Effector memory CD4-positive, alpha-beta T cell (primary cell): ENCODE measurements around the gene RALGAPA2.

ENCODE experiments used
- DNase-seq, 3 donors: peaks; one replicate each; pipeline ENCODE4 v3.0.0-alpha.2; 2020
- H3K27ac ChIP-seq: 2 replicates; pipeline ENCODE4 v1.7.0; 2013; ENCODE audit warnings: mild to moderate bottlenecking, low read length, moderate library complexity; ENCODE audit not compliant: insufficient read depth, poor library complexity, severe bottlenecking
- H3K27me3 ChIP-seq: replicated peaks from 2 replicates; pipeline ENCODE4 v1.7.0; 2013; ENCODE audit warnings: mild to moderate bottlenecking, low read length; ENCODE audit not compliant: insufficient read depth, control insufficient read depth, poor library complexity, severe bottlenecking
- H3K36me3 ChIP-seq: 2 replicates; pipeline ENCODE4 v1.7.0; 2013; ENCODE audit warnings: mild to moderate bottlenecking, low read length, moderate library complexity; ENCODE audit not compliant: control insufficient read depth, insufficient read depth
- H3K4me1 ChIP-seq: 2 replicates; pipeline ENCODE4 v1.7.0; 2013; ENCODE audit warnings: low read length, mild to moderate bottlenecking; ENCODE audit not compliant: control insufficient read depth, insufficient read depth, poor library complexity, severe bottlenecking
- H3K4me3 ChIP-seq: 2 replicates; pipeline ENCODE4 v1.7.0; 2013; ENCODE audit warnings: low read length, low read depth, mild to moderate bottlenecking; ENCODE audit not compliant: insufficient read depth, poor library complexity, severe bottlenecking
- H3K9me3 ChIP-seq: 2 replicates; pipeline ENCODE4 v1.7.0; 2013; ENCODE audit warnings: mild to moderate bottlenecking, low read length, moderate library complexity; ENCODE audit not compliant: control insufficient read depth

The RALGAPA2 gene

DNA sequence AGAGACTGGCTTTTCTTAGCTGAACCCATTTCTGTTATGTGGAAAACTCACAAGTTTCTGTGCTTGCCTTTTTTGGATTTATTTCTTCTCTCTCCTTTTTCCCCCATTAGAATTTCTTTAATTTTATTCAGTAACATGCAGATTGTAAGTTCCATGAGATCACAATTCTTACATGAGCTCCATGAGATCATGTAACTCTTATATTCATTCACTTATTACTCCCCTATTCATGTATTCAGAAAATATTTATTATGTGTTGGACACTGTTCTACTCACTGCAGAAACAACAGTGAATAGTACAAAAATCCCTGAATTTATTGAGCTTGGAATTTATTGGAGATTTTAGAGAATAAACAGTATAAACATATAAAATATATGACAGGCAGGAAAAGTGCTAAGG is 238.8 kb downstream of the RALGAPA2 start:
- no peaks in the 10 kb centered on the region for H3K36me3 ChIP-seq
- H3K4me3 ChIP-seq: no peak overlapping the region
- H3K27ac ChIP-seq: no peak overlapping the region
- H3K27me3 ChIP-seq: no peaks in the 10 kb centered on the region
- DNase-seq: no peak
- H3K4me1 ChIP-seq: no peaks in the 10 kb centered on the region
- no peaks in the 10 kb centered on the region for H3K9me3 ChIP-seq

DNA sequence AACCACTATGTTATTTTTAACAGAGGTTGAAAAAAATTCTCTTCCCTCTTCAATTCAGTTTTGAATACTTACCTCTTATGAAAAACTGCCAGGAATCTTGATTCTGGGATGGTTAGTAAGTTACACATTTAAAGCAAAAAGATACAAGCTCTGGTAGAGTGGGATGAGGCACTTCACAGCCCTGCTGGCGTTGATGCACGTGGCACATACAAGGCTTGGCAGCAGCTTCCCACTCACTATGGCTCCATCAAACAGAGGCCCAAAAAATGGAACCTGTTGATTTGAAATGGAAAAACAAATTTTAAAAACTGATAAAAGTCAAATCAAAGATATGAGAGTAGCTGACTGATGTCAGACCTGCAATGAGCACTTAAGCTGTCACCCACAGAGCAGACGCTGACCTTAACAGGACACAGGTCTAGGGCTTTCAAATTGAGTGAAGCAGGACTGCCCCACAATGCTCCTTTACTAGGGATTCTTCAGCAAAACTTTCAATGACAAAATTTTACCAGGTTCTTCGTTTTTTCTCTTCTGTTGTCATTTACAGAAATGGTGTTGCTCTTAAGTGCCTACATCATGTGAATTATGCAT is 239.7 kb downstream of the RALGAPA2 start:
- no peaks in the 10 kb centered on the region for H3K36me3 ChIP-seq
- no peak overlapping the region for H3K27ac ChIP-seq
- H3K4me1 ChIP-seq: no peaks in the 10 kb centered on the region
- no peaks in the 10 kb centered on the region for H3K9me3 ChIP-seq
- H3K4me3 ChIP-seq: no peak overlapping the region
- H3K27me3 ChIP-seq: no peaks in the 10 kb centered on the region
- no peak for DNase-seq

DNA sequence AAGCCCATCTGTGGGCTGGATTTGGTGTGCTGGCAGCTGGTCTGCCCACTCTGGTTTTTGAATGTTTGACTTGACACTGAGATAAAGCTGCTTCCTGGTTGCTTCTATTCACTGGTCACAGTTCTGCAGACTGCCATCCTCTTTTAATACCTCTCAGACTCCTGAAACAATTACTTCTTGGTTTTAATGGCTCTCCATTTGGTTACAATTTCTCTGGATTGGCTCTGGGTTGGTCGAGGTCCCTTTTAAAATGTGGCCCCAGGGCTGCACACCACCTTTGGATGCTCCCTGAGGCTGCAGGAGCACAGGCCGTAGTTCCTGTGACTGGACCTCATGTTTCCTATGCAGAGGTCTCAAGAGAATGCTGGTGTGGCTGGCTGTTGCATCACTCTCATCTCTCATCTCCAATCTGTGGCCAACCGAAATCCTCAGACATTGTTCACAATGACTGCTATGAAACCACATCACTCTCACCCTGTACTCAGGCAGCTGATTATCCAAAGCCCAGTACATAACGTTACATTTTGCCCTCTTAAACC is 246.0 kb downstream of the RALGAPA2 start:
- DNase-seq: no peak
- H3K4me1 ChIP-seq: no peaks in the 10 kb centered on the region
- H3K36me3 ChIP-seq: no peaks in the 10 kb centered on the region
- no peak overlapping the region for H3K4me3 ChIP-seq
- H3K27ac ChIP-seq: no peak overlapping the region
- no peaks in the 10 kb centered on the region for H3K9me3 ChIP-seq
- H3K27me3 ChIP-seq: no peaks in the 10 kb centered on the region

DNA sequence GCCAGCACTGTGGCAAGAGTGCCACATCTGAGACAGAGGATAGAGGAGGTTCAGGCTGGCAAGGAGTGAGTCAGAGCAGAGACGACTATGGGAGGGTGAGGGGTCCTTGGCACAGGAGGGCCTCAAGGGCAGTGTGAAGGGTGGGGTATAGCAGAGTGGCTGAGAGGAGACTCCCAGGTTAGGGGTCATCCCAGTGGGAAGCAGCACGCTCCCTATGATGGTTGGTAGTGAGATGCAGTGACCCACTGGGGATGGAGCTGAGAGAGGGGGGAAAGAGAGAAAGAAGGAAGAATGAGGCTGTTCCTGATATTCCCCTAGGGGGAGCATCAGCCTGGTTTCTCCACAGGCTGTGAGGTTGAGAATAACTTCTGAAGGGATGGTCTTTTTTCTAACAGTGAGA is 247.2 kb downstream of the RALGAPA2 start:
- H3K36me3 ChIP-seq: no peaks in the 10 kb centered on the region
- no peaks in the 10 kb centered on the region for H3K27me3 ChIP-seq
- no peaks in the 10 kb centered on the region for H3K4me1 ChIP-seq
- H3K4me3 ChIP-seq: no peak overlapping the region
- no peak for DNase-seq
- no peak overlapping the region for H3K27ac ChIP-seq
- no peaks in the 10 kb centered on the region for H3K9me3 ChIP-seq

- DNase-seq: no peak
- no peaks in the 10 kb centered on the region for H3K36me3 ChIP-seq
- no peak overlapping the region for H3K27ac ChIP-seq
- H3K27me3 ChIP-seq: no peaks in the 10 kb centered on the region
- H3K9me3 ChIP-seq: no peaks in the 10 kb centered on the region
- H3K4me1 ChIP-seq: no peaks in the 10 kb centered on the region
- H3K4me3 ChIP-seq: no peak overlapping the region
Measured at GRCh38 chr20:20463933-20464374, 248.5 kb downstream of the RALGAPA2 start.

DNA sequence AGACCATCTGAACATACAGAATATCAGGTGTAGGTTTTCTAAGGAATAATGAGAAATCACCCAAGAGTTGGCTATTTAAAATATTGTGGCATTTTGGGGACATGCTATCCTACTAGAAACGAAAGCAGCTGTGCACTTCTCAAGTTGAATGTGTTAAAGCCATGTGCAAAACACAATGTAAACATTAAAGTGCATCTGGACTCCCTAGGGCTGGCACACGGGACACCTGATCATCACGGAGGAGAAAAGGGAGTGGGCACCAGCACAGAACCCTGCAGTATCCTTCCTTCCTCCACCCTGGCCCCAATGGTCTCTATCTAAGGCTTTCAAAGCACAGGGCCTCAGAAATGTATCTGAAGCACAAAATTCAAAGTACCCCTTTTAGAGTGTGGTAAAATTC is 250.3 kb downstream of the RALGAPA2 start:
- Histone ChIP-seq H3K27ac (no peak overlapping the region), H3K9me3 (no peaks in the 10 kb centered on the region), H3K4me1 (no peaks in the 10 kb centered on the region), H3K4me3 (no peak overlapping the region), H3K36me3 (no peaks in the 10 kb centered on the region), H3K27me3 (no peaks in the 10 kb centered on the region)
- no peak for DNase-seq

DNA sequence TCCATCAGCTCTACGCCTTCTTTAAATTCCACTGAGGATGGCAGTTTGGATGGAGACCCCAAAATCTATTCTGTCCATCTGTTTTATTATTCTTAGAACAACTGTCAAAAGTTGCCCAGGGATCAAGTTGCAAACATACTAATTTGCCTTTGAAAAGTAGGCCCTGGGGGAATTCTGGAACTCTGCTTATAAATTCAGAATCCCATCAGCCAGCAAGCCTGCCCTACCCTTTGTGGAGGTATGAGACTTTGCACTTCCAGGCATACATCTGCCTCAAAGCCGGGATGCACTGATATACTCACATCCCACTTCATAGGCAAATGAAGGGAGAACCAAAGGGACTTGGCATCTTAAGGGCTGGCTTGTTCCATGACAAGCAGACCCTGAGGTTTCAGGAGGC is 250.9 kb downstream of the RALGAPA2 start:
- no peaks in the 10 kb centered on the region for H3K9me3 ChIP-seq
- no peaks in the 10 kb centered on the region for H3K4me1 ChIP-seq
- H3K27me3 ChIP-seq: no peaks in the 10 kb centered on the region
- DNase-seq: no peak
- no peak overlapping the region for H3K27ac ChIP-seq
- no peaks in the 10 kb centered on the region for H3K36me3 ChIP-seq
- no peak overlapping the region for H3K4me3 ChIP-seq

DNA sequence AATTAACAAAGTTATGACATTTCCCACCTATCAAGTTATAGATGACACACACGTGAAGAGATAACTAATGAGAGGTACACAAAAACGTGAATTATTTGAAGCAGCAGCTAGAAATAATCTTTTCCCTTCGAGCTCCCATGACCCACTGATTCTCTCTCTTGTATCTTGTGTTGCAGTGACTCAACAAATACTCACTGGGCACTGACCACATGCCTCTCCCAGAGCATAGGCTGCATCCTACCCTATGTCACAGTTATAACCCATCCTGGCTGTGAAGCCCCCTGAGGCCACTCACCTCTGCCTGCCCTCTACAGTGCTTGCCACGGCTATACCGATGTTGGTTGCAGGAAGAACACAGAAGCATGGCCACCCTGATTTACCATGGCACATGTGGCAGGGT is 252.7 kb downstream of the RALGAPA2 start:
- Histone ChIP-seq H3K9me3 (no peaks in the 10 kb centered on the region), H3K36me3 (no peaks in the 10 kb centered on the region), H3K27me3 (no peaks in the 10 kb centered on the region), H3K4me1 (no peaks in the 10 kb centered on the region), H3K27ac (no peak overlapping the region), H3K4me3 (no peak overlapping the region)
- DNase-seq: no peak

DNA sequence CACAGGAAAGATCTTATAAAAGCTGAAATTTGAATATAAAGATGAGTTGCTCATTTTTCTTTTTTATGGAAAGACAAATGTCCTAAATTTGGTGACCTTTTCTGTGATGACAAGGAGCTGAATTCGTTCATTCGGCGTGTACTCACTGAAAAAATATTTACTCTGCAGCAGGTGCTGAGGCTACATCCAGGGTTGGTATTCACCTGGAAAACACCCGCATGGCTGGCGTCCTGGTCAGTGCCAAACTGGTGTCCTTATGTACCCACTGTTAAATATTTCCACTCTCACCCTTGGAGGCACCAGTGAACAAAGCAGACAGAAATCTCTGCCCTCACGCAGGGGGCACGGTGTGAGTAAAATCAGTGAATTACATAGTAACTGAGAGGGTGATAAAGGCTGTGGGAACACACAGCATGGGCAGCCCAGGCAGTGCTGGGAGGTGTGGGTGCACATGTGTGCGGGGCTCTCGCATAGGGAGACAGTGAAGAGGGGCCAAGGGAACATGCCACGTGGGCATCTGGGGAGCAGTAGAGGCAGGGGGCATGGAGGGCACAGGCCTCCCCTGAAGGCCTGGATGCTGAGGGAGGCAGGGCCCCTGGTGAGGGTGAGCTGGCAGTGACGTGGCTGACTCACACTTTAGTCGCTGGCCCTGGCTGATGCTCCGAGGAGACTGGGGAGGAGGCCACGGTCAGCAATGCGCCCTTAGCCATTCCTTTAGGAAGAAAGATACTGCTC is 254.9 kb downstream of the RALGAPA2 start:
- DNase-seq: no peak

DNA sequence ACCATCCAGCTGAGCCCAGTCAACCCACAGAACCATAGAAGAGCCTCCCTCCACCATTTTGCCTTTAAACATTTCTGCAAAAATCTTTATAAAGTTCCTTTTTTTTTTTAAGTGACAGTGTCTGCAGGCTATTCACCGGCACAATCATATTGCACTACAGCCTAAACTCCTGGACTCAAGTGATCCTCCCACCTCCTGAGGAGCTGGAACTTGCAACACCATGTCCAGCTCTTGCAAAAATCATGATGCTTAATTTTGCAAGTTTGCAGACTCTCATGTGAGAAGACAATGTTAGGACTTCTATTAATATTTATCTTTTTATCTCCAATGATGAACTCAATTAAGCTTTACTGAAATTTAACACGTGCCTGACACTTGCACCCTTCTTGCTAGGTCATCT is 255.7 kb downstream of the RALGAPA2 start:
- Histone ChIP-seq H3K9me3 (no peaks in the 10 kb centered on the region), H3K4me3 (no peak overlapping the region), H3K27ac (no peak overlapping the region), H3K36me3 (no peaks in the 10 kb centered on the region), H3K27me3 (no peaks in the 10 kb centered on the region), H3K4me1 (no peaks in the 10 kb centered on the region)
- no peak for DNase-seq

More for the DNA sequence above, 254.9 kb downstream of the RALGAPA2 start:
- H3K27ac ChIP-seq: no peak overlapping the region
- H3K27me3 ChIP-seq: no peaks in the 10 kb centered on the region
- no peak overlapping the region for H3K4me3 ChIP-seq
- H3K9me3 ChIP-seq: no peaks in the 10 kb centered on the region
- no peaks in the 10 kb centered on the region for H3K4me1 ChIP-seq
- H3K36me3 ChIP-seq: no peaks in the 10 kb centered on the region
